Activated naive CD8-positive, alpha-beta T cell treated with anti-CD3 and anti-CD28 coated beads, Interleukin-2, amount 50 U/mL, for 16 hours (primary cell): ENCODE results near the gene PNPT1.

Experiments used
- DNase-seq: peaks from one replicate; pipeline ENCODE4 v3.0.0-alpha.2; 2020; ENCODE audit warnings: low read depth, low spot score

Gene PNPT1

GRCh38 chr2:55668956-55669355 lies 24.7 kb downstream of the PNPT1 start:
- no peak for DNase-seq

GRCh38 chr2:55653255-55653654 lies 40.4 kb downstream of the PNPT1 start:
- DNase-seq: no peak

GRCh38 chr2:55649211-55649610 lies 44.4 kb downstream of the PNPT1 start:
- no peak for DNase-seq

GRCh38 chr2:55636831-55637230 lies 56.8 kb downstream of the PNPT1 start:
- DNase-seq: no peak

GRCh38 chr2:55628931-55629330 lies 64.7 kb downstream of the PNPT1 start:
- DNase-seq: no peak

- no peak for DNase-seq
Observed at GRCh38 chr2:55627915-55628314, 65.7 kb downstream of the PNPT1 start.

GRCh38 chr2:55621802-55622201 lies 71.8 kb downstream of the PNPT1 start:
- DNase-seq: no peak

- no peak for DNase-seq
Observed at GRCh38 chr2:55620123-55620779, 73.4 kb downstream of the PNPT1 start.

- DNase-seq: no peak
Observed at GRCh38 chr2:55618275-55619055, 75.2 kb downstream of the PNPT1 start.

- DNase-seq: no peak
Observed at GRCh38 chr2:55618025-55618274, 75.7 kb downstream of the PNPT1 start.

- DNase-seq: peak; percentile 94
Observed at GRCh38 chr2:55617175-55618024, 76.2 kb downstream of the PNPT1 start, which contains the start of gene PPP4R3B. Gene PPP4R3B (minus strand): TSS chr2:55617622. CDS start chr2:55617285, 337 bp downstream.

- no peak for DNase-seq
Observed at GRCh38 chr2:55616551-55617174, 77.0 kb downstream of the PNPT1 start.

GRCh38 chr2:55611997-55612396 lies 81.6 kb downstream of the PNPT1 start:
- DNase-seq: no peak

GRCh38 chr2:55610954-55611743 lies 82.5 kb downstream of the PNPT1 start:
- no peak for DNase-seq

GRCh38 chr2:55609938-55610578 lies 83.6 kb downstream of the PNPT1 start:
- no peak for DNase-seq

GRCh38 chr2:55609193-55609794 lies 84.3 kb downstream of the PNPT1 start:
- no peak for DNase-seq

GRCh38 chr2:55607717-55608116 lies 85.9 kb downstream of the PNPT1 start:
- DNase-seq: no peak

- DNase-seq: no peak
Observed at GRCh38 chr2:55604027-55604565, 89.5 kb downstream of the PNPT1 start.

- no peak for DNase-seq
Observed at GRCh38 chr2:55601849-55602248, 91.8 kb downstream of the PNPT1 start.
